GM19328 (cell line): Measurements from ENCODE around the gene ENPP6.
A peak's percentile ranks its signal among the peaks of the same experiment; 100 is the strongest.

Source experiments
- ATAC-seq: cut with Tn5 transposase; IDR thresholded peaks from one replicate; pipeline ENCODE4 v1.9.1; 2021; ENCODE audit warnings: mild to moderate bottlenecking, moderate library complexity; ENCODE audit not compliant: unreplicated experiment

The ENPP6 gene

DNA sequence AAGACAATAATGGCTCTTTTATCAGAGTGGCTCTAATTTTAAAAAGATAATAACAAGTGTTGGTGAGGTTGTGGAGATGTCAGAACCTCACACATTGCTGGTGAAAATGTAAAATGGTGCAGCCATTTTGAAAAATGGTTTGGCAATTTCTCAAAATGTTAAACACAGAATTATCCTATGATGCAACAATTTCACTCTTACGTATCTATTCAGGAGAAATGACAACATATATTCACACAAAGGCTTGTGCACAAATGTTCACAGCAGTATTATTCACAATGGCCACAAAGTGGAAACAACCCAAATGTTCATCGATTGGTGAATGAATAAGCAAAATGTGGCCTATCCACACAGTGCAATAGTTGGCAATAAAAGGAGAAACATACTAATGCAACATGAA, 24.7 kb downstream of the ENPP6 start:
- ATAC-seq, result no peak

DNA sequence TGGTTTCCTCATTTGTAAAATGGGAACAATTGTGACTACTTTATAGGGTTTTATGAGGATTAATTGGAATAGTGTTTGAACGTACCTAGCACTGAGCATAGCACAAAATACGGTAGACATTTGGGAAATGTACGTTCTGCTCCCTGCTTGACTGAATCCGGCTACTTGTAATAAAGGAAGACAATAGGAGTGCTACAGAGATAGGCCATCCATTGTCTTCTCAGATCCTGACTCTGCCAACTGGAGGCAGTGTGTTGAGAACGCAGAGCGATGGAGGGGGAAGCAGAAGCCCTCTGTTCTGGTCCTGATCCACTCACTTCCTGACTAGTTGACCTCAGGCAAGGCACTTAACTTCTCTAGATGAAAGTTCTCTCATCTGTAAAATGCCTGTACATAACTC, 26.4 kb downstream of the ENPP6 start:
- ATAC-seq, result no peak

DNA sequence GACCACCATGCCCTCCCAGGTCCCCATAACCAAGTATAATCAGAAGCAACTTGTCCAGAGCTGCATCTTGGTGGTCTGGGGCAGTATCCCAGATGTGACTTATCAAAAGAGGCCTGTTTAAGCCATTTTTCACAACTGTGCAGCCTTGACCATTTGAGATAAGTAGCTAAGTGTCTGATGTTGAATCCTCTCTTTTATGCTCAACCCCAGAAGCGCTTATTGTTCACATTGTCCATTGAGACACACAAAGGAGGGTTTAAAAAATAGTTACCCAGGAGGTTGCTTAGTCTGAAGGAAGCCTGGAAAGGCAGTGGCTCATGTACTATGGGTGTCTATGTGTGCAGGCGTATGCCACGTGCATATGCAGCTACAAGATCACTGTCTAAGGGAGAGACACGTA, 27.0 kb downstream of the ENPP6 start:
- ATAC-seq, result no peak

DNA sequence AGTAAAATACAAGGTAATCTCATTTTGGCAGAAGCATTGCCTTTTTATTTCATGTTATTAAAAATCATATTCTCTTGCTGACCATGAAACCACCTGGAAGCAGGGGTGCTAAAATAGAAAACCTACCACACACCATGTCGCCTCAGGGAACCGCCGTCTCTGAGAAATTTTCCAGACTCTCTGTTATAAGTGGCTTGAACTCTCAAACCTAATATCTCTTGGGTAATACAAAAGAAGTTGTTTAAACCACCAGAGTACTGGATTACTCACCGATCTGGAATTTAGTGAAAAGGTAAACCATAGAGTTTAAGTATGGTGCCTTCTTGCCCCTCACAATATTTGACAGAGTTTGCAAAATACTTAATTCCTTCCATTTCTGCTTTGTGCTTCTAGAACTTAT, 27.7 kb downstream of the ENPP6 start:
- no peak for ATAC-seq

DNA sequence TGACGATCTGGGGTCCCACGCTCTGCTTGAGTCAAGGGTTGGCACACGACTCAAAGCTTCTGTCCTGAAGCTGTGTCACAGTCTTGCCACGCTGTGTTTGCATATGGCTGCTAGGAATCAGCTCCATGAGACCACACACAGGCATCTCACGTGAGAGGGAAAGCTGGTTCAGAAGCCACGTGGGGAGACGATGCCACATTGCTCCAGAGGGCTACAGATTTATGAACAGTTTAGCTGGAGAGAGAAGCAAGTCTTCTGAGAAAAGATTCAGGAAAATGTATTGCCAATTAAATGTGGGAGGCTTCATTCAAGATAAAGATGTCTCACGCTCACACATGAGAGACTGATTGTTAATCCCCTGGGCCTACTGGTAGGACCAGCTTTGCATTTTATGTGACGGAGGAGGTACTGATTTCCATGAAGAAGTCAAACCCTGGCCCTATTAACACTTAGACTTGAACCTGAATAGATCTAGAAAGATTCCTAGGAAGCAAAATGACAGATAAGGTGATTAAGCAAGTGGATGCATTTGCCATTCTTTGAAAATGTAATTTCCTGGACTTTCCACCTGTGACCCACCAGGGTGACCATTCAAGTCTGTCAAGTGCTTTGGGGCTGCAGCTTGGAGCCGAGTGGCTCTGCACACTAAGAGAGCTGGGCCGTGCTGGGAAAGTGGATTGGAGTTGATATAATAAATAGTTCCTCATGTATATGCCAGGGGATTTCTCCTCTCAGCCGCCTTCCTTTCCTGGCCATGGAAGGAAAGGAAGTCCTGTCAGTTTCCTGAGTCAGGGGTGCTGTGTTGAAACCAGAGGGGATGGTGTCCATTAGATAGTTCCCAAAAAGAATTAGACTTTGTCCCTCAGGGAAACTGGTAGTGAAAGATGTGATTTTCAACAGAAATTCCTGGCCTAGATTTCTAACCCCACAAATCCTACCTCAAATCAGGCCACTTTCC, 29.0 kb downstream of the ENPP6 start:
- no peak for ATAC-seq

DNA sequence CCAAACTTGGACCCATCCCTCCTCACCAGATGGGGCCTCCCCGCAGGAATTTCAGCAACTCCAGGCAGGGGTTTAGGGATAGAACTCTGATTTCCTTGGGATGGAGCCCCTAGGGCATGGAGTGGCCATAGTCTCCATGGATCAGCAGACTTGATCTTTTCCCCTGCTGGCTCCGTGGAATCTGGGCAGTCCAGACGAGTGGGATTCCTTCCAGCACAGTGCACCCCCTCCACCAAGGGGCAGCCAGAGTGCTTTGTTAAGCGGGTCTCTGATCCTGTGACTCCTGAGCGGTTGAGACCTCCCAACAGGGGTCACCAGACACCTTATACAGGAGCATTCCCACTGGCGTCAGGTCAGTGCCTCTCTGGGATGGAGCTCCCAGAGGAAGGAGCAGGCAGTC, 40.4 kb downstream of the ENPP6 start:
- no peak for ATAC-seq

DNA sequence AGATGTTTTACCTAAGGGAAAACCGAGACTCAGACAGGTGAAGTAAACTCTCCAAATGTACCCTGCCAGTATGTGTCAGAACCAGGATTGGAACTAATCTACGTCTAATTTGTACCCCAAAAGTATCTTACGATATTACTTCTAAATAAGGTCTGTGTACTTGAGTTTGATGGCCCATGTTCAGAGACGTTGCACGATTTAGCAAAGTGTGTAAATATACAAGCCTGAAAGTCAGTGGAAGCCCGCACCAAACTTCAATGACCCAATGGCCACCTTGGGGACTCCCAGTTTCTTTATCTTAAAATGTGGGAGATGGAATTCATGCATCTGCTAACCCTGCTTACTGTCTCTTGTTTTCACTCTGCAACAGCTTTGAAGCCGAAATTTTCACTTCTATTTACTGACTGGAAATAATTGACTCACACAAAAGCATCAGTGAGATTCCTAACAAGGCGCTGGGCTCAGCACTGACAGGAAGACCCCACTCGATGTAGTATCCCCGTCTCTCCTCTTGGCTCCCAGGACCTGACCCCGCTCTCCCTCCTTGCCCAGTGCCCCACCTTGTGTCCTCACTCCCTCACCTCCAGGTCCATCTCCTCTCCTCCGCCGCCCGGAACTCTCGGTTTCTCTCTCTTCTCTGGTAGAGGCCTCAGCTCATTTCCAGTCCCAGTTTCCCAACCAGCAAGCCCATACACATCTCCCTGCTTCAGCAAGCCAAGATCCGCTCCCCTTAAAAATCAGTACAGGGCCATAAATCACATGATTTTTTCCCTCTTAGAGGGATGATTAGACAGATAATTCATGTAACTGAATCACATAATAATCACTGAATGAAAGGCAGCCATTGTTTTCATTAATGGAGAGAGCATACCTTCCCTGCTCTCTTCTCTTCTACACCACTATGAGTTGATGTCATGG, 42.8 kb downstream of the ENPP6 start:
- no peak for ATAC-seq

DNA sequence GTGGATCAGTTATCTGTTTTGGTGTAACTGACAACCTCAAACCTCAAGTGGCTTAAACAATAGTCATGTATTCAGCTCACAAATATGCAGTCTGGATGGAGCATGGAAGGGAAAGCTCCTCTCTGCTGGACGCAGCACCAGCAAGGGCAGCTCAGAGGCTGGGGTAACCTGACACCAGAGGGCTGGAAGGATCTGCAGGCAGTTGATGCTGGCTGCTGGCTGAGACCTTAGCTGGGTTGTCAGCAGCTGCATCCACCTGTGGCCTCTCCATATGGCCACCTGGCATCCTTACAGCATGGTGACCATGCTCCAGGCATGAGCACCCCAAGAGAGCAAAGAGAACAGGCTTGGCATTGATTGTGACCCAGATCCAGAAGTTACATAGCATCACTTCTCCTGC, 46.7 kb downstream of the ENPP6 start:
- no peak for ATAC-seq

DNA sequence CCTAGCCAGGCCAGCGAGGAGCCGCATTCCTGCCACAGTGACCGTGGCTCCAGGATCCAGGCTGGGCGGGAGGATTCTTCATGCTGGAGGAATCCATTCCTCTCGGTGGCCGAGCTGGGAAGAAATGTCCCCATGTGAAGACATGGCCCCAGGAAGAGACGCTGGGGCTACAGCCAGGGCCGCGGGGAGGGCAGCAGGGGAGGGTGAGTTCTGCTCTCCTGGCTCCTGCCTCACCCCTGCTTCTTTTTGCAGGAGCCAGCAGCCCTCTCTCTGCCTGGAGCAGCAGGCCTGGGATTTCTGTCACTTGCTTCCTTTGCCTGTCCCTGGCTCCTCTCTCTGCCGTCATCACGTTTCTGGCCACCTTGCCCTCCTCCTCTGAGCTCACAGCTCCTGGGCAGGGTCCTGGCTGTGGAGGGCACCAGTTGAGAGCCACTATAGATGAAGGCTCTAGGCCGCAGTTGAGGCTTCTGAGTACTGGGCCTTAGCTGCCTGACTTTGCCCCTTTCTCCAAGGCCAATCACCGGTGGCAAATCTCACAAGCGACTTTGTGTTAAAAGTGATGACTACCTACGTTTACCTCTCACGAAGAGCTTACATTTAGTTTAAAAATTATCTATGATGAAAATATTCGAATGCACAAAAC, 48.3 kb downstream of the ENPP6 start:
- no peak for ATAC-seq

DNA sequence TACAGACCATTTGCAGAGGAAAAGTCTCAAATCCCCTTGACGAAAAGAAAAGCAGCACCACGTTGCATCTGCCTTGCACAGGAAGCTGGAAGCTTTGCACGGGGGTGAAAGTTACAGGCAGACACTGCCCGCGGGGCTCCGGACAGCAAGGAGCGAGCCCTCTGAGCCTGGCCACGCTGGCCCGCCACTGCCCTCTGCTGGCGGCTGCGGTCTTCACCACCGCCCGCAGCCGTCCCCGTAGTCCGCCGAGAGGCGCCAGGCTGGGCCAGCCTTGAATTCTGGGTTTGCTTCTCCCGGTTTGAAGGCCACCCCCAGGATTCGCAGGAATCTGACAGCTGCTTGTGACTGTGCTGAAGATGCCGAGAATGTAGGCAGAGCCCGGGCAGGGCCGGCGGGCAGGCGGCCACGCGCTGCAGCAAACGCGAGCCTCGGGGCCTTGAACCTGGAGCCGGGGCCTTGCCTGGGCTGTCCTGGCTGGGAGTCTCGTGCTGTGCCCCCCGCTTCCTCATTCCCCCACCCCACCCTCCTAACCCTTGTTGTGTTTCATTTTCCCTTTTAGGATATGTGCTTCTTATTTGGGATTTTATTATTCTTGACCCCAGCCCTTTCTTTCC, 49.2 kb downstream of the ENPP6 start:
- peak; percentile 80 for ATAC-seq

DNA sequence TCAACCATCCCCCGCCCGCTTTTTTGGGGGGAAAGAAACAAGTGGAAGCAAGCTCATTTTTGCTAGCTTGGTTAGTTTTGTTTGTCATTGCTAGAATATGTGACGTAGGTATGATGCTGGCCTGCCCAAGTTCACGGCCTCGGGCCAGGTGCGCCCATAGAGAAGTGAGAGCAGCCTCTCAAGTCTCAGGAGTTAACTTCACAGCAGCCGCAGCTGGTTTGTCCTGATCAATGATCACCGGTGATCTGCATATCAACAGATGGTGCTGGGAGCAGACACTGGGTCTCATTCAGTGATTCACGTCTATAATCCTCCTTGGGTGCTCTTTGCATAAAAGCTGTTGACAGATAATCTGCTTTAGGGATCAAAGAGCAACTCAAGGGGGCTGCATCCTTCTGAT, 50.1 kb downstream of the ENPP6 start:
- ATAC-seq, result no peak

DNA sequence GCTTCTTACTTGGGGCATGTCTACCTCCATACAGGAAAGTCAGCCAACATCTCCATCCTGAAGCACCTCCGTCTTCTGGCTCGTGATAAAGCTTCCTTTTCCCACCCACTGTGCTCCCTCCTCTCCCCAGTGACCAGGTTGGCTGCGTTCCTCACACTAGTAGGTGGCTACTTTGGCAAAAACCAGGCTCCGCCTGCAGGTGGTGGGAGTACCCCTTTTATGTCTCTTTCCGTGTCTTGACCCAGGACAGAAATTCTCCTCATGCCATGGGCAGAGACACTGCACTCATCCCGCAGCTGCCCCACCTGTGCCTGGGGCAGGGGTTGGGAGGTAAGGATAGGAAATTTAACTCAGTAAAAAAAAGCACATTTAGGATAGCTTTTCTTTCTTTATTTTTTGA, 50.9 kb downstream of the ENPP6 start:
- ATAC-seq, result no peak

DNA sequence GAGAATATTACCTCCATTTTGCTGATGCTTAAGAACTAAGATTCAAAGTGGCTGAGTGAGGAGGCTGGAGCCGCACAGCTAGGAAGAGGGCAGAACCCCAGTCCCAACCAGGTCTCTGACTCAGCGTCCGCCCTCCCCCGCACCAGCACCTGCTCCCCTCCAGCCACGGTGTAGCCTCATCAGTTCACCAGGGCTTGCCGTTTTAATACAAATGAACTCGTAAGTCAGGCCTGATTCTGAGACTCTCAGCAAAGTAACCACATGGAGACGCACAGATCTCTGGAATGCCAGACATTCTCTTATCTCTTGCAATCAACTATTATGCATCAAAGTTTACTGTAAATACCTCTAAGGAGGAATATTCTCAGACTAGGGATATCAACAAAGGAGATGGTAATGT, 52.4 kb downstream of the ENPP6 start:
- ATAC-seq, result no peak

DNA sequence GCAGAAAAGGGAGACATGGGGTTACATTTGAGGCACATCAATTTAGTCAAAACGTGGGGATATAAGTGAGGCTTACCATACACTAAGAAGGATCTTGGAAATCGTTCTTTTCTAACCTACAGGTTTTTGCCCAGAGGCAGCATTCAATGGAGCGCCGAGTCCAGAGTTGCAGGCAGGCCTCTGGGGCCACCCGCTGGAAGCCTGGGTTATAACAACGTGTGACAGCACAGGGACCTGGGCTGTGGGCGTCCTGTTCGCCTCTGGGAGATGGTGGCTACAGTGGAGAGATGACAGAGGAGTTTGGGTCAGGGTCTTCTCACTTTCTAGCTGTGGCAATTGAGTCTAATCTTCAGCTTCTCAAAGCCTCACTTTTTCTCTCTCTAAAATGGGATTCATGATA, 53.9 kb downstream of the ENPP6 start:
- no peak for ATAC-seq

DNA sequence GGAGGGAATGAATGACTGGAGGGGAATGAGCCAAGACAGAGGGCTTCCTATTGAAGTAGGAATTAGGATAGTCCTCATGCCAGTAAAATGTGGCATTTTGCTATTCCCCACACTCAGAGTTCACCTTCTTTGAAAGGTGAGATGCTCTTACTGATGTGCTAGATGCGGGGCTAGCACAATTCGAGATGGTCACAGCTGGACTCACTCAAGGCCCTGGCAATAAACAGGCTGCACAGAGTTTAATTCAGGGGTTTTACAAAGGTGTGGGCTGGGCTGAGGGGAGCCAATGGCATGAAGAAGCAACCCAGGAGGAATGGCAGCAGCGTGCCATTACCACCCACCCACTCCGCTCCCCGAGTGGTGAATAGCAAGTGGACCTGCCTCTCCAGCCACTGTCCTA, 55.1 kb downstream of the ENPP6 start:
- ATAC-seq, result no peak

DNA sequence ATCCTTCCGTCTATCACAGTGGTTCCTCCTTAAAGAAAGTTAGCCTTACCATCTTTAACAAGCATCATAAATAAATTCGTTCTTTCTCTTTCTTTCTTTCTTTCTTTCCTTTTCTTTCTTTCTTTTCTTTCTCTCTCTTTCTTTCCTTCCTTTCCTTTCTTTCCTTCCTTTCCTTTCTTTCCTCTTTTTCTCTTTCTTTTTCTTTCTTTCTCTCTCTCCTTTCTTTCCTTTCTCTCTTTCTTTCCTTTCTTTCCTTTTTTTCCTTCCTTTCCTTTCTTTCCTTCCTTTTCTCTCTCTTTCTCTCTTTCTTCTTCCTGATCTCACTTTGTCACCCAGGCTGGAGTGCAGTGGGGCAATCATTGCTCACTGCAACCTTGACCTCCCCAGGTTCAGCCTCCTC, 60.4 kb downstream of the ENPP6 start:
- no peak for ATAC-seq

DNA sequence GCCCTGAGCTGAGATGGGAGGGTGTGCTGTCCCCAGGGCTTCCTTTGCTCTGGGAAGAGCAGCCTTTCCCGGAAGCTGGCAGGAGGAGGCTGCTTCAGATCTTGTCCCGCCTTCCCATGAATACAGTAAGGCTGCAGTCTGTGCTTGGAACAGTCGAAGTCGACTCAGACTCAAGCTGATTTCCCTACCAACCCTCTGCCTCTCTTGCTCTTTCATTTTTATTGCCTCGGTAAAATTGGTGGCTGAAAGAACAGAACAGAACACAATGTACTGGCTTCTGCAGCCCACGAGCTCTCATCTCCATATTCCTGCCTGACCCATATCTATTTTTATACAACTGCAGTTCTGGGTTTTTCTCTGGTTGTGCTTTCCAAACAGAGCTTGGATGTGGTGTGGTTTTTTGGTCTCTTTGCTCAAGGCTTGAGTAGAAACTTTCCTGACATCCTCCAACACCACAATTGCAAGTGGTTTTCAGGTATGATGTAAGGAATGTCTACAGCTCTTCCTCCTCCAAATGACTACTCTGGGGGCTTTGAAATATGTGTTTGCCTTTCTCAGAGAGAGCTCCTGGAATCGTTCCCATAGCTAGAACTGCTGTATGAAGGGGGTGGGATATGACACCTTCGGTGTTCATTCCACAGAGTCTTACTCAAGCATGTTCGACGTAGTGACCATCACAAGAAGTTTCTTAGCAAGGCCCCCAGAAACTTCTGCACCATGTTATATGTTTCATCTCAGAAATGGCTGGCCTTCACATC, 61.3 kb downstream of the ENPP6 start:
- no peak for ATAC-seq

DNA sequence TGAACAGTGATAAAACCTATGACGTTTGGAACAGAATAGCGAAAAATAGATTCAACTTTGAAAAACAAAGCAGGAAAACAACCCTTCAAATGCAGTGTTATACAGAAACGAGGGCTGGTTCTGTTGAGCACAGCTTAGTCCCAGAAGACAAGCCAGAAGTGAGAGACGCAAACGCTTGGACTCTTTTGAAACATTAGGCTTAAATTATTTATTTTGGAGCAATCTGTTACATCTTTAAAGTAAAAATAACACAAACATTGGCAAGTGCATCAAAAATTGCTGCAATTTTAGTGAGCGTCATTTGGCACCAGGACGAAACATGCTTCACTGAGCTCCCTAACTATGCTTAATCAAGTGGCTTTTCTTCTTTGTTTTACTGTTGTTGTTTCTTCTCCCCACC, 63.5 kb downstream of the ENPP6 start:
- no peak for ATAC-seq

DNA sequence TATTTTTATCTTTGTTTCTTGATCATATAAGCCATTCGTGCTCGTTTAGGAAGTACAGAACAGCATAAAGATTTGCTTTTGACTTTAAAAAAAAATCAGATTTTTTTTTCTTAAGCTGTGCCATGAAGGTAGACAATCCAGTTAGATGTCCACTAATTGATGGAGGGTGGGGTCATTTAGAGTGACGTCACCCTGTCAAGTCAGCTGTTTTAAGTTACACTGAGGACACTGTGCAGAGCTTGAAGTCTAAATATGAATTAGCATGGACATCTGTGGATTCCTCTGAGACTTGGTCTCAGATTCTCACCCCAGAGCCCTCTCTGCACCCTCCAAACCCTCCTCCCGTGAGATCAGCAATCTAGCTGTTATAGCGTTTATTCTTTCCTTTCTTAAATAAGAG, 63.9 kb downstream of the ENPP6 start:
- no peak for ATAC-seq

DNA sequence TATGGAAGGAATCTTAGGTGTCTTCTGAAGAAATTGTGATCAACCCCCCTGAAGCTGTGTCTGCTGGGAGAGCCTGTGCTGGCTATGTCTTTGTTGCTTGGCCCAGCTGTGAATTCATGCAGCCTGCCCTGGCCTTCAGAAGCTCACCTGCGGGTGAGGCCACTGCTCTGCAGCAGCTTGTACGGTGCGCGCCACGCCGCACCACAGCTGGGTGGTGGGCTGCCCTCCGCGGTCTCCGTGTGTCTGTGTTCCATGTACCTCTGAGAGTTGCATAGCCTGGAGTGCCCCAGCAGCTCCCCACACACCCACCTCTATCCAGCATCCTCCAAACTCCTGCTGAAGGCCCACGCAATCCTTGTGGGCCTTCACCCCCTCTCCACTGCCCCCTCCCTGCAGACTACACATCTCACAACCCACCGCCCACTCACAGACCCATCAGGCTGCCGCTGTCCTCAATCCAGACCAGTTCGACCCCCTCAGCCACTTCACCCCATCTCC, 65.6 kb downstream of the ENPP6 start:
- ATAC-seq, result no peak
